ENCODE data around the gene SND1.

The SND1 gene

GRCh38 chr7:127817466-127817865, 165.5 kb downstream of the SND1 start:
- H3K9ac ChIP-seq (ENCODE audit: low read length) = no peak overlapping the region
- H3K79me2 ChIP-seq (ENCODE audit: low read length) = peaks cover 95% of the 10 kb centered on the region
- no peaks in the 10 kb centered on the region for H3K9me2 ChIP-seq (replicated peaks; ENCODE audit: insufficient read depth, low read length)
- no peak overlapping the region for H2AFZ ChIP-seq (ENCODE audit: low read length)
- H3F3A ChIP-seq (ENCODE audit: insufficient read depth, low read length) = no peaks in the 10 kb centered on the region
- peaks cover under 1% of the 10 kb centered on the region for H3K36me3 ChIP-seq (replicated peaks; ENCODE audit: insufficient read depth, low read length)
- H3K9me3 ChIP-seq (replicated peaks; ENCODE audit: insufficient read depth, low read length) = no peaks in the 10 kb centered on the region
- no peak for DNase-seq
- TF ChIP-seq CTCF (IDR thresholded peaks at IDR 0.05; ENCODE audit: low read length) (no peak), EZH2phosphoT487 (IDR thresholded peaks at IDR 0.05; ENCODE audit: low read length) (no peak), EZH2 (optimal IDR thresholded peaks at IDR 0.05; ENCODE audit: low read depth, low read length) (no peak)
- H3K4me3 ChIP-seq (ENCODE audit: low read length) = no peak overlapping the region
- no peaks in the 10 kb centered on the region for H3K4me1 ChIP-seq (ENCODE audit: low read length)
- no peak overlapping the region for H3K27ac ChIP-seq (ENCODE audit: low read length)
- no peak overlapping the region for H3K4me2 ChIP-seq (ENCODE audit: low read depth, low read length)
- H3K27me3 ChIP-seq (replicated peaks; ENCODE audit: insufficient read depth, low read length) = no peaks in the 10 kb centered on the region
- H4K20me1 ChIP-seq (ENCODE audit: insufficient read depth, low read length) = peaks cover 46% of the 10 kb centered on the region

- Histone ChIP-seq H3K9me2 (replicated peaks; ENCODE audit: insufficient read depth, low read length) (no peaks in the 10 kb centered on the region), H3K9ac (ENCODE audit: low read length) (no peak overlapping the region), H3K27me3 (replicated peaks; ENCODE audit: insufficient read depth, low read length) (no peaks in the 10 kb centered on the region), H3F3A (ENCODE audit: insufficient read depth, low read length) (no peaks in the 10 kb centered on the region), H3K36me3 (replicated peaks; ENCODE audit: insufficient read depth, low read length) (no peaks in the 10 kb centered on the region), H3K27ac (ENCODE audit: low read length) (no peak overlapping the region), H3K79me2 (ENCODE audit: low read length) (peaks cover 95% of the 10 kb centered on the region), H3K9me3 (replicated peaks; ENCODE audit: insufficient read depth, low read length) (no peaks in the 10 kb centered on the region), H4K20me1 (ENCODE audit: insufficient read depth, low read length) (peaks cover 39% of the 10 kb centered on the region), H3K4me3 (ENCODE audit: low read length) (no peak overlapping the region), H3K4me1 (ENCODE audit: low read length) (no peaks in the 10 kb centered on the region), H2AFZ (ENCODE audit: low read length) (no peak overlapping the region), H3K4me2 (ENCODE audit: low read depth, low read length) (no peak overlapping the region)
- TF ChIP-seq EZH2 (optimal IDR thresholded peaks at IDR 0.05; ENCODE audit: low read depth, low read length) (no peak), CTCF (IDR thresholded peaks at IDR 0.05; ENCODE audit: low read length) (no peak), EZH2phosphoT487 (IDR thresholded peaks at IDR 0.05; ENCODE audit: low read length) (no peak)
- no peak for DNase-seq
These were observed 166.3 kb downstream of the SND1 start for GRCh38 chr7:127818306-127818705.

GRCh38 chr7:127819975-127820731, 168.2 kb downstream of the SND1 start:
- Histone ChIP-seq H3K79me2 (ENCODE audit: low read length) (peaks cover 94% of the 10 kb centered on the region), H4K20me1 (ENCODE audit: insufficient read depth, low read length) (peaks cover 24% of the 10 kb centered on the region), H3K9me2 (replicated peaks; ENCODE audit: insufficient read depth, low read length) (no peaks in the 10 kb centered on the region), H3F3A (ENCODE audit: insufficient read depth, low read length) (no peaks in the 10 kb centered on the region), H3K27me3 (replicated peaks; ENCODE audit: insufficient read depth, low read length) (no peaks in the 10 kb centered on the region), H3K4me1 (ENCODE audit: low read length) (no peaks in the 10 kb centered on the region), H3K9me3 (replicated peaks; ENCODE audit: insufficient read depth, low read length) (no peaks in the 10 kb centered on the region), H3K4me2 (ENCODE audit: low read depth, low read length) (no peak overlapping the region), H3K36me3 (replicated peaks; ENCODE audit: insufficient read depth, low read length) (no peaks in the 10 kb centered on the region), H3K9ac (ENCODE audit: low read length) (no peak overlapping the region), H2AFZ (ENCODE audit: low read length) (no peak overlapping the region), H3K4me3 (ENCODE audit: low read length) (no peak overlapping the region), H3K27ac (ENCODE audit: low read length) (no peak overlapping the region)
- no peak for TF ChIP-seq EZH2 (optimal IDR thresholded peaks at IDR 0.05; ENCODE audit: low read depth, low read length)
- no peak for TF ChIP-seq EZH2phosphoT487 (IDR thresholded peaks at IDR 0.05; ENCODE audit: low read length)
- TF ChIP-seq CTCF (IDR thresholded peaks at IDR 0.05; ENCODE audit: low read length) = no peak
- DNase-seq = no peak

Measured in MM.1S (cell line).